Tibial nerve (tissue), 4 donors: Measurements from ENCODE around the gene ADIPOR2. TPM values are rescaled to one million over a fixed set of nuclear protein-coding genes. Genes with fewer than 3 reads are reported as not detected.

Source experiments
- DNase-seq, 2 donors: peaks; one replicate each; pipeline ENCODE4 v3.0.0-alpha.2; 2019; ENCODE audit warnings: low spot score in 2 of 2
- H3K27ac ChIP-seq, 4 donors: fragments of 200-600 bp; sonication (generic) in 3 of 4; one replicate each; pipeline ENCODE4 v1.5.1; 2017 to 2019; ENCODE audit warnings: mild to moderate bottlenecking in 1 of 4
- H3K27me3 ChIP-seq, 2 donors: fragments of 200-600 bp; sonication (generic) in 1 of 2; one replicate each; pipeline versions ENCODE4 v1.5.1 to v1.6.0; 2017 to 2019
- H3K36me3 ChIP-seq, 3 donors: fragments of 200-600 bp; sonication (generic); one replicate each; pipeline ENCODE4 v1.5.1; 2018 to 2019
- H3K4me1 ChIP-seq, 4 donors: fragments of 200-600 bp; sonication (generic) in 3 of 4; one replicate each; pipeline ENCODE4 v1.5.1; 2017 to 2019
- H3K4me3 ChIP-seq, 4 donors: fragments of 200-600 bp; sonication (generic) in 3 of 4; one replicate each; pipeline ENCODE4 v1.5.1; 2017 to 2019; ENCODE audit warnings: mild to moderate bottlenecking in 1 of 4, moderate library complexity in 1 of 4
- H3K9me3 ChIP-seq, 4 donors: fragments of 200-600 bp; sonication (generic) in 3 of 4; one replicate each; pipeline ENCODE4 v1.5.1; 2017 to 2019
- CTCF ChIP-seq, 5 experiments: fragments of 200-600 bp in 3 of 5; fragments of 450-650 bp in 2 of 5; sonication (generic) in 3 of 5; IDR thresholded peaks; one replicate each; pipeline ENCODE4 v1.5.1; 2016 to 2019; ENCODE audit warnings: antibody characterized with exemption in 5 of 5, mild to moderate bottlenecking in 3 of 5, moderate library complexity in 2 of 5
- EP300 ChIP-seq, 2 donors: sonication (generic); formaldehyde crosslinking; IDR thresholded peaks; one replicate each; pipeline ENCODE4 v1.6.1; 2017; ENCODE audit warnings: antibody characterized with exemption in 2 of 2, mild to moderate bottlenecking in 1 of 2
- POLR2A ChIP-seq, 2 donors: fragments of 450-650 bp; IDR thresholded peaks; one replicate each; pipeline ENCODE4 v1.6.1; 2017; ENCODE audit warnings: antibody characterized with exemption in 2 of 2, mild to moderate bottlenecking in 2 of 2, moderate library complexity in 2 of 2
- WGBS, 2 donors: methylation state at CpG; one replicate each; pipeline ENCODE4 v1.1.5; 2018; 5-methylcytosine and 5-hydroxymethylcytosine counted together
- total RNA-seq, 4 donors: library from RNA; depleted of rRNA; stranded (reverse); fragments of >200 nt; gene quantifications; one replicate each; pipeline ENCODE4 v1.1.0, GENCODE V29; 2016

The ADIPOR2 gene
- total RNA-seq, 4 donors from 2014 or later: 66.6 to 123 (median 72.1) TPM

DNA sequence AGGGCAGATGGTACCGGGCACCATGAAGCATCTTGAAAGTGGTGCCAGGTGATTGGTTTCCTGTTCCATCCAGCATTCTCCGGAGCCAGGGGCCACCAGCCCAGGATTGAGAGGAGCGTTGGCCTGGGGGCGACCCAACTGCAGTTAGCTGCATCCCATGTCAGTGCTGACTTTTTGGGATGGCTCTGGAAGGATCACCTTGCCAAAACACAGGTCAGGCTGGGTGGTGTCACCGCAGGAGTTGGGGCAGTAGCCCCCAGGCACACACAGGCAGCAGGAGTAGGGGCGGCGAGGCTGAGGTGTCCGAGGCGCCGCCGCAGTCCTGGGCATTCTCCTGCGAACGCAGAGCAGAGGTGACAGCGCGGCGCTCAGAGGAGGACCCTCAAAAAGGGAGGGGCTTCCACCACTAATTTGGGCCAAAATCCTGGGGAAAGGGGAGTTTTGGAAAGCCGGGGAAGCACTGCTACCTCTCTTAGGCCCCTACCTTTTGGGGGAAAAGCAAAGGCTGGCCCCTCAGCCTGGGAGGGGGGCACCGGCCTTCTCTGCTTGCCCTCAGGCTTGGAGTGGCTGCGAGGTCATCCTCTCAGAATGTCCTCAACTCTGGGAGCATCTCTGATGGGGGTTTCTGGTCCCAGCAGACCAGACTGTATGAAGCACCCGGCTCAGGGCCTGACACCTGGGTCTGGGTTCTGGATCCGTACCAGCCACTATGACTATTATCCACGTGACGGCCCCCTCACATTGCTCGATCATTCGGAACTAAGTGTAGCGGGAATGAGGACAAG lies 102.7 kb downstream of the ADIPOR2 start:
- Histone ChIP-seq H3K4me3 (no peak overlapping the region), H3K36me3 (no peaks in the 10 kb centered on the region), H3K27me3 (no peaks in the 10 kb centered on the region), H3K27ac (peak overlapping the region in 1 of 4 donors; percentile 94), H3K9me3 (no peaks in the 10 kb centered on the region), H3K4me1 (peaks cover 0 to 69% (median 15%) of the 10 kb centered on the region in 4 donors)
- DNase-seq: no peak
- whole genome bisulfite sequencing, 2 donors: 87 to 93% methylated on average over 22 to 24 of the region's 26 CpGs
- TF ChIP-seq EP300 (IDR thresholded peaks at IDR 0.05) (no peak), POLR2A (IDR thresholded peaks at IDR 0.05) (no peak), CTCF (IDR thresholded peaks at IDR 0.05) (no peak)

DNA sequence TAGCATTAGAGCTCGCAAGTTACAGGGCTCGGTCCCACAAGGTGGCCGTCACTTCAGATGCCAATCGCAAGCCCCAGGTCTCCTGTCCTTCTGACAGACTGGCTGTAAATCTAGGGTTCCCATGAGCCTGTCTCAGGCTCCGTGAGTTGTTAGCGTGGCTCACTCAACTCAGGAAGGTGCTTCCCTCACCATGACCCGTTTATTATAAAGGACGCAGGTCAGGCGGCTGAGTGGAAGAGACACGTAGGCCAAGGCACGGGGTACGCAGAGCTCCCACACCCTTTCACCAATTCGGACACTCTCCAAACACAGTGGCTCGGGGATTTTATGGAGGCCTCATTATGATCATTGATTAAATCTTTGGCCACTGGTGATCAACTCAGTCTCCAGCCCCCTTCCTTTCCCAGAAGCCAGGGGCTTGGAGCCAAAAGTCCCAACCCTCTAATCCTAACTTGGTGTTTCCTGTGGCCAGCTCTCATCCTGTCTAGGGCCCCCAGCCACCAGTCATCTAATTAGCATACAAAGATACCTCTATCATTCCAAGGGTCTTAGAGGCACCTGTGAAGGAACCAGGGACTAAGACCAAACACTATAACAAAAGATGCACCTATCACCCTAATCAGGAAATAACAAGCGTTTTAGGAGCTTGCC lies 103.7 kb downstream of the ADIPOR2 start:
- WGBS, 2 donors: 79 to 82% methylated on average over 15 of the region's 15 CpGs
- Histone ChIP-seq H3K36me3 (no peaks in the 10 kb centered on the region), H3K9me3 (no peaks in the 10 kb centered on the region), H3K4me1 (peaks cover 0 to 69% (median 15%) of the 10 kb centered on the region in 4 donors), H3K27me3 (no peaks in the 10 kb centered on the region), H3K4me3 (no peak overlapping the region), H3K27ac (peak overlapping the region in 2 of 4 donors; percentile 76 to 94)
- no peak for TF ChIP-seq CTCF (IDR thresholded peaks at IDR 0.05)
- no peak for TF ChIP-seq POLR2A (IDR thresholded peaks at IDR 0.05)
- TF ChIP-seq EP300 (IDR thresholded peaks at IDR 0.05): no peak
- no peak for DNase-seq

GRCh38 chr12:1795221-1795784 lies 104.4 kb downstream of the ADIPOR2 start:
- no peak for DNase-seq
- peaks cover 0 to 69% (median 15%) of the 10 kb centered on the region in 4 donors for H3K4me1 ChIP-seq
- peak overlapping the region in 3 of 4 donors; percentile 65 to 80 (median 78) for H3K4me3 ChIP-seq
- 66% methylated on average over 15 to 18 of the region's 19 CpGs for WGBS, 2 donors
- H3K27me3 ChIP-seq: no peaks in the 10 kb centered on the region
- TF ChIP-seq EP300 (IDR thresholded peaks at IDR 0.05): no peak
- no peak for TF ChIP-seq CTCF (IDR thresholded peaks at IDR 0.05)
- TF ChIP-seq POLR2A (IDR thresholded peaks at IDR 0.05): no peak
- H3K27ac ChIP-seq: peak overlapping the region; percentile 65 to 95 (median 85)
- H3K9me3 ChIP-seq: no peaks in the 10 kb centered on the region
- H3K36me3 ChIP-seq: no peaks in the 10 kb centered on the region

- H3K36me3 ChIP-seq: no peaks in the 10 kb centered on the region
- peak overlapping the region; percentile 65 to 88 (median 79) for H3K4me3 ChIP-seq
- peak; percentile 86 to 89 for DNase-seq
- H3K9me3 ChIP-seq: no peaks in the 10 kb centered on the region
- H3K4me1 ChIP-seq: peaks cover 0 to 64% (median 13%) of the 10 kb centered on the region in 4 donors
- 2 to 5% methylated on average over 22 to 33 of the region's 45 CpGs for WGBS, 2 donors
- H3K27ac ChIP-seq: peak overlapping the region; percentile 82 to 98 (median 94)
- TF ChIP-seq EP300 (IDR thresholded peaks at IDR 0.05): peak in 1 of 2 donors; percentile 97
- TF ChIP-seq CTCF (IDR thresholded peaks at IDR 0.05): peak; percentile 96 to 100 (median 99)
- peak; percentile 86 to 92 for TF ChIP-seq POLR2A (IDR thresholded peaks at IDR 0.05)
- no peaks in the 10 kb centered on the region for H3K27me3 ChIP-seq
Observed at GRCh38 chr12:1795785-1796514, 105.1 kb downstream of the ADIPOR2 start.
